Liver (tissue), 9 donors: ENCODE measurements around the gene DMD. TPM values are rescaled to one million over a fixed set of nuclear protein-coding genes. Genes with fewer than 3 reads are reported as not detected.
"Not testable (repeated sequence)": the region's sequence is repeated elsewhere in the genome, so short reads cannot be mapped to it uniquely, and the experiment has no call there.

Experiments used
- DNase-seq: peaks from one replicate; pipeline ENCODE4 v3.0.0-alpha.2; 2017; ENCODE audit warnings: low spot score
- H3K27ac ChIP-seq, 2 donors: one replicate each; pipeline ENCODE4 v1.7.0; 2013; ENCODE audit warnings: inconsistent platforms in 2 of 2, low read length in 2 of 2, control low read depth in 1 of 2, low read depth in 1 of 2, mild to moderate bottlenecking in 1 of 2
- H3K27me3 ChIP-seq, 4 donors: one replicate each; pipeline versions ENCODE4 v1.6.1 to v1.7.0; 2013; ENCODE audit warnings: low read length in 3 of 4, inconsistent platforms in 1 of 4, mild to moderate bottlenecking in 1 of 4, moderate library complexity in 1 of 4; ENCODE audit not compliant: control insufficient read depth in 4 of 4, insufficient read depth in 4 of 4
- H3K36me3 ChIP-seq, 4 donors: one replicate each; pipeline versions ENCODE4 v1.6.1 to v1.7.0; 2013; ENCODE audit warnings: low read length in 3 of 4, mild to moderate bottlenecking in 3 of 4, low read depth in 1 of 4, moderate library complexity in 1 of 4; ENCODE audit not compliant: control insufficient read depth in 4 of 4, insufficient read depth in 3 of 4
- H3K4me1 ChIP-seq, 4 donors: one replicate each; pipeline versions ENCODE4 v1.6.1 to v1.7.0; 2013; ENCODE audit warnings: low read length in 3 of 4, mild to moderate bottlenecking in 3 of 4, moderate library complexity in 1 of 4; ENCODE audit not compliant: control insufficient read depth in 4 of 4, insufficient read depth in 4 of 4
- H3K4me3 ChIP-seq, 3 donors: one replicate each; pipeline versions ENCODE4 v1.6.1 to v1.7.0; 2013; ENCODE audit warnings: low read length in 3 of 3, control low read depth in 1 of 3, low read depth in 1 of 3, mild to moderate bottlenecking in 1 of 3
- H3K9ac ChIP-seq, 2 donors: one replicate each; pipeline ENCODE4 v1.7.0; 2013; ENCODE audit warnings: low read length in 2 of 2, mild to moderate bottlenecking in 2 of 2, moderate library complexity in 2 of 2, control low read depth in 1 of 2, low read depth in 1 of 2
- H3K9me3 ChIP-seq, 4 donors: one replicate each; pipeline versions ENCODE4 v1.6.1 to v1.7.0; 2013; ENCODE audit warnings: low read length in 3 of 4; ENCODE audit not compliant: control insufficient read depth in 4 of 4
- ATF3 ChIP-seq: IDR thresholded peaks from 2 replicates; pipeline ENCODE4 v1.6.1; 2016; ENCODE audit warnings: antibody characterized with exemption
- CTCF ChIP-seq: fragments of 150-350 bp; IDR thresholded peaks from 2 replicates; pipeline ENCODE4 v1.5.1; 2017; ENCODE audit warnings: improper control_type of control experiment, low read depth, low read length; ENCODE audit not compliant: missing input control
- EGR1 ChIP-seq, 2 donors: IDR thresholded peaks; 2 replicates each; pipeline ENCODE4 v1.6.1; 2016 to 2018; ENCODE audit warnings: antibody characterized with exemption in 2 of 2, low read depth in 2 of 2
- FOXA1 ChIP-seq: IDR thresholded peaks from 2 replicates; pipeline ENCODE4 v1.6.1; 2016; ENCODE audit warnings: antibody characterized with exemption
- GABPA ChIP-seq, 2 donors: IDR thresholded peaks in 1 of 2; conservative IDR thresholded peaks in 1 of 2; 2 replicates each; pipeline ENCODE4 v1.6.1; 2016; ENCODE audit warnings: antibody characterized with exemption in 2 of 2, mild to moderate bottlenecking in 1 of 2, moderate library complexity in 1 of 2
- HNF4G ChIP-seq: IDR thresholded peaks from 2 replicates; pipeline ENCODE4 v1.6.1; 2016; ENCODE audit warnings: antibody characterized with exemption
- JUND ChIP-seq, 2 donors: IDR thresholded peaks; 2 replicates each; pipeline ENCODE4 v1.6.1; 2016; ENCODE audit warnings: antibody characterized with exemption in 2 of 2
- RAD21 ChIP-seq, 2 donors: IDR thresholded peaks; 2 replicates each; pipeline ENCODE4 v1.6.1; 2016; ENCODE audit warnings: antibody characterized with exemption in 2 of 2, mild to moderate bottlenecking in 2 of 2
- REST ChIP-seq: IDR thresholded peaks from 2 replicates; pipeline ENCODE4 v1.6.1; 2016; ENCODE audit warnings: antibody characterized with exemption, mild to moderate bottlenecking
- SP1 ChIP-seq: IDR thresholded peaks from 2 replicates; pipeline ENCODE4 v1.6.1; 2018; ENCODE audit warnings: antibody characterized with exemption, mild to moderate bottlenecking
- TAF1 ChIP-seq: conservative IDR thresholded peaks from 2 replicates; pipeline ENCODE4 v1.6.1; 2016; ENCODE audit warnings: antibody characterized with exemption, mild to moderate bottlenecking
- WGBS: extraction: QIAGEN DNeasy Blood & Tissue Kit; methylation state at CpG from one replicate; pipeline ENCODE4 v1.1.7; 2013; 5-methylcytosine and 5-hydroxymethylcytosine counted together
- polyA plus RNA-seq, 2 donors: library from polyadenylated mRNA; stranded (reverse) in 1 of 2; unstranded in 1 of 2; fragments of 200-250 nt in 1 of 2; fragments of >200 nt in 1 of 2; fragmentation: Nextera tagmentation in 1 of 2; extraction: Ambion mirVana in 1 of 2; gene quantifications; one replicate each; pipeline versions ENCODE4 v1.2.1 to v1.2.3, GENCODE V29; 2013 to 2015
- total RNA-seq, 2 donors: library from RNA; depleted of rRNA; stranded (reverse); fragments of >200 nt; gene quantifications; one replicate each; pipeline ENCODE4 v1.2.3, GENCODE V29; 2014
- donor health status: healthy.
- donor health status: healthy.
- donor health status: healthy.
- donor health status: healthy.
- donor health status: healthy.

The DMD gene
- total and polyA plus RNA-seq, 4 donors: 14.6 to 61.9 (median 23.9) TPM

GRCh38 chrX:32267796-32268195, 943.6 kb downstream of the DMD start:
- TF ChIP-seq TAF1: no peak
- TF ChIP-seq CTCF: no peak
- TF ChIP-seq EGR1 (IDR thresholded peaks at IDR 0.05; ENCODE audit: low read depth in 2 of 2): no peak
- TF ChIP-seq ATF3: no peak
- TF ChIP-seq GABPA (IDR thresholded peaks at IDR 0.05 in 1 of 2, conservative IDR thresholded peaks at IDR 0.05 in 1 of 2): no peak
- TF ChIP-seq JUND (IDR thresholded peaks at IDR 0.05): no peak
- TF ChIP-seq REST: no peak
- no peak for TF ChIP-seq SP1
- no peak for TF ChIP-seq FOXA1
- no peak for TF ChIP-seq HNF4G
- WGBS: 75% methylated on average over 2 of the region's 2 CpGs
- DNase-seq: no peak
- H3K36me3 ChIP-seq: no peaks in the 10 kb centered on the region
- H3K4me3 ChIP-seq: no peak overlapping the region
- H3K4me1 ChIP-seq: no peaks in the 10 kb centered on the region
- no peak overlapping the region for H3K9ac ChIP-seq
- peaks cover 0 to 5% (median 0%) of the 10 kb centered on the region in 4 donors for H3K27me3 ChIP-seq
- no peak overlapping the region for H3K27ac ChIP-seq
- peaks cover 0 to 8% (median 1%) of the 10 kb centered on the region in 4 donors for H3K9me3 ChIP-seq

GRCh38 chrX:32246675-32247074, 964.7 kb downstream of the DMD start:
- 26% methylated on average over 4 of the region's 4 CpGs for WGBS
- not testable (repeated sequence) for H3K36me3 ChIP-seq, H3K4me3 ChIP-seq, H3K27me3 ChIP-seq, H3K9ac ChIP-seq, H3K9me3 ChIP-seq, H3K4me1 ChIP-seq, DNase-seq, H3K27ac ChIP-seq
- TF ChIP-seq CTCF: peak; percentile 52
- peak; percentile 68 to 75 for TF ChIP-seq RAD21 (IDR thresholded peaks at IDR 0.05)
